Astrocyte of the cerebellum (primary cell): Measurements from ENCODE around the gene FAM237A.

ENCODE experiments used
- DNase-seq: peaks from one replicate; pipeline ENCODE4 v3.0.0-alpha.2; 2011; ENCODE audit warnings: low read depth
- H3K4me3 ChIP-seq: 2 replicates; pipeline ENCODE4 v1.5.1; 2011; ENCODE audit warnings: mild to moderate bottlenecking, low read depth, low read length, moderate library complexity
- in situ Hi-C: cut with HindIII; loops from 2 replicates; pipeline ENCODE4 v1.10.0; 2017; ENCODE audit warnings: low sequenced_read_pairs
- TF ChIP-seq, protein P1 (sequence below): IDR thresholded peaks from 2 replicates; pipeline ENCODE4 v1.5.1; 2012; ENCODE audit warnings: low read length, low read depth, moderate library complexity, mild to moderate bottlenecking; ENCODE audit errors: missing control alignments

Gene FAM237A

DNA sequence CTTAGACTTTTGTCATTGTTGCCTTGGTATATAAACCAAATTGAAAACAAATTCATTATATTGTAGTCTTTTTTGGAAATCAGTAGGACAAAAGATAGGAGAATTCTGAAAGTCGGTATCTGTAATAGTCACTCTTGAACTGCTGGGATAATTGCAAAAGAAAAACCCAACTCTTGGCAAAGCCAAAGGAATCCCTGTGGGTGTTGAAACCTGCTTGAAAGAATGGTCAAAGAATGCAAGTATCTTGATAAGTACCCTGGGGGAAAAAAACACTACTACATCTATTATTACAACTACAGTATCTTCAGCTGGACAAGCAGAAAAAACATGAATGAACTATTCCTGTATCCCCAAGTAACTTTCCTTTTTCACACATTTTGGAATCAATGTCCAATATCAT lies 7.3 kb upstream of the FAM237A start:
- DNase-seq: no peak
- in situ Hi-C loops: no loop called here

DNA sequence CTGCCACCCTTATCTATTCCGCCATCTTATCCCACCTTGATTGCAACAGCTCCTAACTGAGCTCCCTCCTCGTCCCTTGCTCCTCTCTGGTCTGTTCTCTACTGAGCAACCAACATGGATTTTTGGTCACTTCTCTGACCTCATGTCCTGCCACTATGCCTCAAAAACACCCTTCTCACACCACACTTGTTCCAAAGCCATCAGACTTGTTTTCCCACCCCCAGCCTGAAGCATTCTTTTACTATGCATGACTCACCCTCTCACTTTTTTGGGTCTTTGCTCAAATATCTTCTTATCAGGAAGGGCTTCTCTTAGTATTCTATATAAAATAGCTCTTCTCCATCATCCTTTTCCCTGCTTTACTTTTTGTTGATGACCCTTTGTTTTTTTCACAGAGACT lies 2.7 kb upstream of the FAM237A start:
- no peak for DNase-seq
- in situ Hi-C loops: no loop called here
- TF ChIP-seq, protein P1, sequence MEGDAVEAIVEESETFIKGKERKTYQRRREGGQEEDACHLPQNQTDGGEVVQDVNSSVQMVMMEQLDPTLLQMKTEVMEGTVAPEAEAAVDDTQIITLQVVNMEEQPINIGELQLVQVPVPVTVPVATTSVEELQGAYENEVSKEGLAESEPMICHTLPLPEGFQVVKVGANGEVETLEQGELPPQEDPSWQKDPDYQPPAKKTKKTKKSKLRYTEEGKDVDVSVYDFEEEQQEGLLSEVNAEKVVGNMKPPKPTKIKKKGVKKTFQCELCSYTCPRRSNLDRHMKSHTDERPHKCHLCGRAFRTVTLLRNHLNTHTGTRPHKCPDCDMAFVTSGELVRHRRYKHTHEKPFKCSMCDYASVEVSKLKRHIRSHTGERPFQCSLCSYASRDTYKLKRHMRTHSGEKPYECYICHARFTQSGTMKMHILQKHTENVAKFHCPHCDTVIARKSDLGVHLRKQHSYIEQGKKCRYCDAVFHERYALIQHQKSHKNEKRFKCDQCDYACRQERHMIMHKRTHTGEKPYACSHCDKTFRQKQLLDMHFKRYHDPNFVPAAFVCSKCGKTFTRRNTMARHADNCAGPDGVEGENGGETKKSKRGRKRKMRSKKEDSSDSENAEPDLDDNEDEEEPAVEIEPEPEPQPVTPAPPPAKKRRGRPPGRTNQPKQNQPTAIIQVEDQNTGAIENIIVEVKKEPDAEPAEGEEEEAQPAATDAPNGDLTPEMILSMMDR: no peak
- H3K4me3 ChIP-seq: no peak overlapping the region

More for the DNA sequence above, 7.3 kb upstream of the FAM237A start:
- H3K4me3 ChIP-seq: no peak overlapping the region
- TF ChIP-seq, protein P1: no peak

DNA sequence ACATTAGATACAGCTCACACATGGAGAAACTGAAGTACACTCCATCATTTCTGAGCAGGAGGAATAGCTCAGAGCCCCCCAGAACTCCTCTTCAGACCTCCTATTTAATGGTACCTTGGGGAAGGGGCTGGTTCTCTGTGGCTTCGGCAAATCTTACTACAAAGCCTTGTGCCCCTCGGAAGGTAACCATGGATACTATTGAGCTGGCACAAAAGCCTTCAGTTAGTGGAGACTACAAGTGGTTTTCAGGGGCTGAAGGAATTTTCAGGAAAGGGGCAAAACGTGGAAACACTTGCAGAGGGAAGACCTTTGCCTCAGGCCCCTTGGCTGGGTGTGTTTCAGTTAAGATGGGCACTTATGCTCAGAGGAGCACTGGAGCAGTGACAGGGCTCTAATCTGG lies 1.1 kb upstream of the FAM237A start:
- TF ChIP-seq, protein P1: no peak
- no peak overlapping the region for H3K4me3 ChIP-seq
- in situ Hi-C loops: no loop called here
- no peak for DNase-seq

DNA sequence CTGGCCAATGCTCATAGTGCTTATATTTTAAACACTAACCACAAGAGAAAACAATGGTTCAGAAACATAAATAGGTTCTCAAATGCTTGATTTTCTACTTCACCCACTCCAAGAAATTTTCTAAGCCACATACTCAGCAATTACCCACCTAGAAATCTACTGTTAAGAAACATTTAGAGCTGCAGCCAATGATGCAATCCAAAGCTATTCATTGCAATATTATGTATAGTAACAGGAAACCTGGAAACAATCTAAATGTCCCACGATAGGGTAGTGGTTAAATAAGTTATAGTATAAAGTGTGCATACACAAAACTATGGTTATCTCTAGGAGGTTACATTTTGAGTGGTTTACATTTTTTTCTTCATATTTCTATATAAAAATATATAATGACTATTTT lies 5.7 kb downstream of the FAM237A start:
- in situ Hi-C loops: no loop called here
- no peak overlapping the region for H3K4me3 ChIP-seq
- no peak for DNase-seq
- TF ChIP-seq, protein P1: no peak

DNA sequence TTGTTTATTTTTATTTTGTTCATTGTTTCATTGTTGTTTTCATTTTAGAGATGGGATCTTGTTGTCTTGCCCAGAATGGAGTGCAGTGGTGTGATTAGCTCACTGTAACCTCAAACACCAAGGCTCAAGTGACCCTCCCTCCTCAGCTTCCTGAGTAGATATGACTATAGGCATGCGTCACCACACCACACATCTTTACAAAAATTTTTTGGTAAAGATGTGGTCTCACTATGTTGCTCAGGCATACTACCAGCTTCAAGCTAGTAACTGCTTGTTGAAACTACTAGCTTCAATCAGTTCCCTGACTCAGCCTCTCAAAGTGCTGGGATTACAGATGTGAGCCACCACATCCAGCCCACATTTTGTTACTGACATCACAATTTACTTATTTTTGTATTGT lies 14.8 kb downstream of the FAM237A start:
- H3K4me3 ChIP-seq: no peak overlapping the region
- TF ChIP-seq, protein P1: no peak
- DNase-seq: no peak
- in situ Hi-C loops: no loop called here

DNA sequence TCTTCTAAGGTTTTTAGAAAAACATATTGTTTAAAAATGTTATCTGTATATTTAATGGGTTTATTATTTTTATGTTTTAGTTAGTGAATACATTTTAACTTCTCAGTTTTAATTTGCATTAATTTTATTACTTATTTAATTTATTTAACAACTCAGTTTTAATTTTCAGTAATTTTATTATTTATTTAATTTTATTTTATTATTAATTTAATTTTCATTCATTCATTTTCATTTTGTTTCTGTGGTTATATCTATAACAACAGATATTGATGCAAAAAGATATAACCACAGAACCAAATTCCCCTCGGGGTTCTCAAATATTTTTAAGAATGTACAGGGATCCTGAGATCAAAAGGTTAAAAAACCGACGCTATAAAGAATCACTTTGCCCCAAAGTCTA lies 23.0 kb downstream of the FAM237A start:
- no peak overlapping the region for H3K4me3 ChIP-seq
- no peak for DNase-seq
- TF ChIP-seq, protein P1: no peak
- in situ Hi-C loops: no loop called here
